HG02884 (cell line): ENCODE measurements around the gene MKRN2.
"Not testable (repeated sequence)": the region's sequence is repeated elsewhere in the genome, so short reads cannot be mapped to it uniquely, and the experiment has no call there.

Experiments used
- ATAC-seq: cut with Tn5 transposase; IDR thresholded peaks from one replicate; pipeline ENCODE4 v1.9.1; 2021; ENCODE audit warnings: mild to moderate bottlenecking, moderate library complexity; ENCODE audit not compliant: unreplicated experiment

MKRN2 gene

GRCh38 chr3:12624964-12625363, 68.1 kb downstream of the MKRN2 start:
- ATAC-seq: not testable (repeated sequence)

- ATAC-seq: no peak
Observed at GRCh38 chr3:12627370-12627769, 70.5 kb downstream of the MKRN2 start.

- ATAC-seq: no peak
Observed at GRCh38 chr3:12628813-12629212, 71.9 kb downstream of the MKRN2 start.

- ATAC-seq: no peak
Observed at GRCh38 chr3:12629560-12629959, 72.7 kb downstream of the MKRN2 start.

GRCh38 chr3:12630292-12630691, 73.4 kb downstream of the MKRN2 start:
- no peak for ATAC-seq

GRCh38 chr3:12630843-12631242, 74.0 kb downstream of the MKRN2 start:
- ATAC-seq: not testable (repeated sequence)

- ATAC-seq: no peak
Observed at GRCh38 chr3:12632523-12632922, 75.6 kb downstream of the MKRN2 start.

- no peak for ATAC-seq
Observed at GRCh38 chr3:12633108-12633507, 76.2 kb downstream of the MKRN2 start.
